Activated CD4-positive, alpha-beta T cell treated with anti-CD3 and anti-CD28 coated beads, Interleukin-2, amount 50 U/mL, for 16 hours (primary cell): ENCODE results near the gene CUL7.

ENCODE experiments used
- DNase-seq: peaks from one replicate; pipeline ENCODE4 v3.0.0-alpha.2; 2020

Gene CUL7

GRCh38 chr6:43076464-43077332 is 23.0 kb upstream of the CUL7 start:
- DNase-seq = no peak

GRCh38 chr6:43075670-43076463 is 22.2 kb upstream of the CUL7 start, which contains the start of gene PTK7:
PTK7 (plus strand) TSS chr6:43076314; CDS start chr6:43076489, 175 bp downstream.
- peak; percentile 14 for DNase-seq

- no peak for DNase-seq
These were observed 21.4 kb upstream of the CUL7 start for GRCh38 chr6:43074847-43075669.

- DNase-seq = peak; percentile 44
These were observed 16.5 kb upstream of the CUL7 start for GRCh38 chr6:43070028-43070632.

GRCh38 chr6:43062818-43063217 is 9.2 kb upstream of the CUL7 start:
- no peak for DNase-seq

GRCh38 chr6:43061861-43062260 is 8.2 kb upstream of the CUL7 start:
- no peak for DNase-seq

- no peak for DNase-seq
These were observed 7.3 kb upstream of the CUL7 start for GRCh38 chr6:43060755-43061633.

- DNase-seq = no peak
These were observed 6.5 kb upstream of the CUL7 start for GRCh38 chr6:43060034-43060754.

- peak; percentile 99 for DNase-seq
These were observed 5.8 kb upstream of the CUL7 start, which contains the start of the genes KLC4 and MRPL2 for GRCh38 chr6:43059168-43060033. KLC4 (plus strand) TSS chr6:43059631; CDS start chr6:43061336, 1,705 bp downstream. MRPL2 (minus strand) TSS chr6:43059434; CDS start chr6:43059381, 53 bp downstream.

- no peak for DNase-seq
These were observed 4.9 kb upstream of the CUL7 start for GRCh38 chr6:43058531-43058930.

- no peak for DNase-seq
These were observed 2.3 kb upstream of the CUL7 start for GRCh38 chr6:43055966-43056365.

GRCh38 chr6:43054206-43054943 is 724 bp upstream of the CUL7 start:
- DNase-seq = no peak

- no peak for DNase-seq
These were observed 658 bp downstream of the CUL7 start for GRCh38 chr6:43052842-43053544.

GRCh38 chr6:43052225-43052841 is 1.3 kb downstream of the CUL7 start:
- no peak for DNase-seq

- DNase-seq = no peak
These were observed 2.7 kb downstream of the CUL7 start for GRCh38 chr6:43050981-43051380.

- no peak for DNase-seq
These were observed 5.7 kb downstream of the CUL7 start for GRCh38 chr6:43047998-43048397.

- no peak for DNase-seq
These were observed 8.2 kb downstream of the CUL7 start for GRCh38 chr6:43045371-43045930.
